GM18951 (cell line): Measurements from ENCODE around the gene ABCC4.
"Not testable (repeated sequence)": the region's sequence is repeated elsewhere in the genome, so short reads cannot be mapped to it uniquely, and the experiment has no call there.

Experiments
- POLR2A ChIP-seq: IDR thresholded peaks from 4 replicates; pipeline ENCODE4 v1.6.1; 2011; ENCODE audit warnings: mild to moderate bottlenecking; ENCODE audit not compliant: insufficient read length, insufficient read depth; ENCODE audit errors: extremely low read depth
- in situ Hi-C: fragments of 300-500 bp; cut with MboI; formaldehyde crosslinking; loops from one replicate; pipeline ENCODE4 v1.12.0; 2022; ENCODE audit warnings: low sequenced_read_pairs, mixed read lengths, inconsistent platforms; ENCODE audit not compliant: unreplicated experiment

Gene ABCC4

GRCh38 chr13:95289020-95289444 is 12.2 kb downstream of the ABCC4 start:
- TF ChIP-seq POLR2A, result no peak
- in situ Hi-C loops, result no loop called here

- TF ChIP-seq POLR2A, result no peak
- in situ Hi-C loops, result no loop called here
Measured at GRCh38 chr13:95284436-95284835, 16.8 kb downstream of the ABCC4 start.

GRCh38 chr13:95279016-95279415 is 22.2 kb downstream of the ABCC4 start:
- in situ Hi-C loops, result no loop called here
- TF ChIP-seq POLR2A, result no peak

GRCh38 chr13:95276037-95276505 is 25.2 kb downstream of the ABCC4 start:
- in situ Hi-C loops, result no loop called here
- TF ChIP-seq POLR2A, result no peak

- in situ Hi-C loops, result no loop called here
- no peak for TF ChIP-seq POLR2A
Measured at GRCh38 chr13:95275322-95276036, 25.8 kb downstream of the ABCC4 start.

GRCh38 chr13:95273592-95274132 is 27.6 kb downstream of the ABCC4 start:
- in situ Hi-C loops, result not testable (repeated sequence)

- in situ Hi-C loops, result not testable (repeated sequence)
Measured at GRCh38 chr13:95272076-95272475, 29.2 kb downstream of the ABCC4 start.

GRCh38 chr13:95269756-95270155 is 31.5 kb downstream of the ABCC4 start:
- TF ChIP-seq POLR2A, result no peak
- in situ Hi-C loops, result no loop called here

- in situ Hi-C loops, result not testable (repeated sequence)
Measured at GRCh38 chr13:95268343-95269065, 32.7 kb downstream of the ABCC4 start.

GRCh38 chr13:95267662-95268342 is 33.4 kb downstream of the ABCC4 start:
- in situ Hi-C loops, result no loop called here
- no peak for TF ChIP-seq POLR2A

GRCh38 chr13:95264225-95264624 is 37.0 kb downstream of the ABCC4 start:
- in situ Hi-C loops, result no loop called here
- no peak for TF ChIP-seq POLR2A

GRCh38 chr13:95262837-95263384 is 38.3 kb downstream of the ABCC4 start:
- no peak for TF ChIP-seq POLR2A
- in situ Hi-C loops, result no loop called here

GRCh38 chr13:95261956-95262355 is 39.3 kb downstream of the ABCC4 start:
- in situ Hi-C loops, result no loop called here
- no peak for TF ChIP-seq POLR2A
